Activated effector memory CD4-positive, alpha-beta T cell treated with Interleukin-2 at 50 U/mL for 16 hours (primary cell): ENCODE measurements around the gene TAGLN2.
A peak's percentile ranks its signal among the peaks of the same experiment; 100 is the strongest.

Experiments used
- DNase-seq: peaks from one replicate; pipeline ENCODE4 v3.0.0-alpha.2; 2020

The TAGLN2 gene

DNA sequence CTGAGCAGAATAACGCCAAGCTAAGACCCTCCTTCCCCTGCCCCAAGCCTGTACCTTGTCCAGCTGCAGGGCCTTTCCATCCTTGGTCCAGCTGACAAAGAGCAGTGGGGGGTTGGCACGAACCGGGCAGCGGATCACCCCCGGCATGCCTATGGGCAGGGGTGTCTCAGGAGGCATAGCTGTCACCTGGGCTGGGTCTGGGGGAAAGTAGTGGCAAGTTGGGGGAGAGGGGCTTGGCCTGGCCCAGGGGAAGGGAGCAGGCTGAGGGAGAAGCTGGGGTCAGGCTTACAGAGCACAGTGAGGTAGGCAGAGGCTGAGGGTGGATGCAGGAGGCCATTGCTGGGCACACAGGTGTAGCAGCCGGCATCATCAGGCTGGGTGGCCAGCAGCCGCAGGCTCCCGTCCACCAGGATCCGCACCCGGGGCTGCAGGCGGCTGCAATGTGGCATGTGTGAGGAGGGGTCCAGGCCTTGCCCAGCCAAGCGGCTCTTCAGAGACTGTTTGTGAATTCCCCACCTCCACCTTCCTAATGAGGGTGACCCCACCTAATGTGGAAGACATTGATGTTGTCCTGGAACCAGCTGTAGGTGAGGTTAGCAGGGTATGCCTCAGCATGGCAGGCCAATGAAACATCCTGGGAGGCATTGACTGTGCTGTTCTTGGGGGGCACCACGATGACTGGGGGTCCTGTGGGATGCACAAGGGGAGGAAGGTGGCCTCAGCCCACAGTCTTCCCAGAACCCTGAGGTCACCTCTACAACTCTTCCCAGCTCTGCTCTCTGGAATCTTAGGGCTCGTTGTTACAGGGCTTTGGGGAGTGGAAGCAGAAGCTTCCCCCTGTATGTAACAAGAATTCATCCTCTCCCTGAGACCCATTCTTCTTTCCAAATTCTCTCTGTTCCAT is 9.1 kb upstream of the TAGLN2 start:
- DNase-seq, result no peak

DNA sequence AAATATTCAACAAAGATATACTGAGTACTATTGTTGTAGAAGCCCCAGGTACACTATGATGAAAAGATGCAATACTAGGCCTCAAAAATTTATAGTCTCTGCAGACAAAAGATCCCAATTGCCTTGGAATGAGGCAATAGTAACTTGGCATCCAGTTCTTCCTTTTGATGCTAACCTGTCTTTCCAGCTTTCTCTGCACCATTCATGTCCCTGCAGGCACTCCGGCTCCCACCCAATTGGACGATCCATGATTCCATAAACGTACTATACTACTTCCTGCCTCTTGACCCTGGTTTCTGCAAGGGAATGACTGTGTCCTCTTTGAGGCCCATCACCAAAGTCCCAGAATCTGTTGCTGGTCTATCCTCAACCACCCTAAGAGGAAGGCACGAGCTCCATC is 8.0 kb upstream of the TAGLN2 start:
- no peak for DNase-seq

DNA sequence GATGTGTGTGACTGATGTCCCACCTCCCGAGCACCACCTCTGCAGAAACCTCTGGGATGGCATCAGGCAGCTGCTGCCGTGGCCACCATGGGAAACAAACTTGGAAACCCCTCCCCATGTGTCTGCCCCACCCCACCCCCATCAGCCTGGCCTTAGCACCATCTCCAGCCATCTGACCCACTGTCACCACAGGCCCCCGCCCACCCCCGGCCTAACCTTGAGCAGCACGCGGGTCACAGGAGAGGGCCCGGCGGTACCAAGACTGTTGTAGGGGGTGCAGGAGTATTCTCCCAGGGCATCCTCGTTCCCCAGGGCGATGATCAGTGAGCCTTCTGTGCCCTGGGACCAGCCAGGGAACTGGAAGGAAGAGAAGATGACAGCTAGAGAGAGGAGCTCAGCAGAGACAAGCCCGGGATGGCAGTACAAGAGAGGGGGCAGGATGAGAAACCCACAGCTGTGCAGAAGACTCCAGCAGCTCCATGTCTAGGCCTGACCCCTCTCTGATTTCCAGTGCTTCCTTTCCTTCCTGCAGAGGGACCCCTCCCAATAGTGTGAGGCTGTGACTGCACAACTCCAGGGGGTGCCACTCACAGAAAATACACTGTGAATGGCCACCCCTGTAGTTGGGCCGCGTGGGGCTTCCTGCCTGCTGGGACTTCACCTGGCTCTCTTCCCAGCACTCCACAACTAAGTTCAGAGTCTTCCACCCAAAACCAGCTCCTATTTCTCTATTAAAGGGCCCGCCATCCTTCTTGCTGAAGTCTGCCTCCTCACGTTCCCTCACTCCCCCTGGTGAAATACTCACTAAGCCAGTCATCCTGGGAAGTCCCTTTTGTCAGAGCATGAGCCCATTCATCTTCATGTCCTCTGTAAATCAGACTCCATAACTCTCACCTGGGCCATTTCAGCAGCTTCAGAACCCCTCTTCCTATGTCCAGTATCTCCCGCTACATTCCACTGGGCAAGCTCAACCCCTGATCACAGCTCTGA is 7.3 kb upstream of the TAGLN2 start:
- no peak for DNase-seq

DNA sequence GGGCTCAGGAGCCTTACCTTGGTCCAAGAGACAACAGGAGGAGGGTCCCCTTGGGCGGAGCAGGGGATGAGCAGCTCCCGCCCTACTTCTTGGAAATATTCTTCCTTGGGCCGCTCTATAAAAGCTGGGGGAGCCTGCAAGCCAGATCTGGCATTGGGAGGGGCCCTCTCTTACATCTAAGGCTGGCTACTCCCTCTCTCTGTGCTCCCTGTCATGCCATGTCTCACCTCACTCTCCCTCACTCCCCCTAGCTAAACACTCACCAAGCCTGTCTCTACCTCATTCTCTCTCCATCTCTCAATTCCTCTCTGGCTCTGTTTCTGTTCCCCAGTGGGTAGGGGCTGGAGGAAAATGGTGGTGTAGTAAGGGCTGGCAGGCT is 6.5 kb upstream of the TAGLN2 start:
- no peak for DNase-seq

DNA sequence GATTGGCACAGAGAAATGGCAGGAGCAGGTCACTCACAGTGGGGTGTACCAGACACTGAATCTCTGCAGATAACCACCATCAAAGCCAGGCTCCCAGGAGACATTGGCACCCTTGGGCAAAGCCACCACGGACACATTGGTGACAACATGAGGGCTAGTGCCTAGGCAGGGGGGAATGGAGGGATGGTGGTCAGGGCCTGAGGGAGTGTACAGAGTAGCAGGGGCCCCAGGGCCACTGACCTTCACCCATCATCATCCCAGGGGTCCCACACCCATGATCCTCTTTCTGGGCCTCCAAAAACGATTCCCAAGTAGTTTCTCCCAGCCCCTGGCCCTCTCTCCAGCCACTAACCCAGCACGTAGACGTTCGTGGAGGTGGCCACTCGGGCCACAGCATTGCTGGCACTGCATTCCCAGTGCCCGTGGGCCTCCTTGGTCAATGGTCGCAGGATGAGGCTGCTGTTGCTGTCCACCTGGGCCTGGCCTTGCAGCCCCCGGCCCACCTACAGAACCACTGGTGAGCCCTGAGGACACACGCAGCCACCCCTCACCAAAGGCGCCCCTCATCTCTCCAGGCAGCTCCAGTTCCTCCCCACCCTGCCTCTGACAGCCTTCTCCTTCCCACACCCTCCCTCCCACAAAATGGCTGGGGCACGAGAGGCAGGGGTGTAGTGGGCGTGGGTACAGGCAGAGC is 5.9 kb upstream of the TAGLN2 start:
- DNase-seq, result no peak

DNA sequence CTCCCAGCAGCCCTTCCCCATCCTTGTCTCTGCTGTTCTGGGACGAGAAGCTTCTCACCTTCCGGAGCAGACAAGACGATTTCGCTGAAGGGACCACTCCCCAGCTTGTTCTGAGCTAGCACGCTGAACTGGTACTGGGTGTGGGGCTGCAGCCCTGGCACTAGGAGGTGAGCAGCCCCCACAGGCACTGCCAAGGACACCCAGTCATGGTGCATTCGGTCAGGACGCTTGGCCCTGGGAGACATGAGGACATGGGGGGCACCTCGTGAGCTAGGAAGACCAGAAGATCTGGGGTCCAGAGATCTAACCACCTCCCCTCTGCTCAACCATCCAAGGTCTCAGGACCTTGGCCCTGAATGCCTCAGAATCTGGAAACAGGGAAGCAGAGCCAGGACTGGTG is 5.3 kb upstream of the TAGLN2 start:
- no peak for DNase-seq

DNA sequence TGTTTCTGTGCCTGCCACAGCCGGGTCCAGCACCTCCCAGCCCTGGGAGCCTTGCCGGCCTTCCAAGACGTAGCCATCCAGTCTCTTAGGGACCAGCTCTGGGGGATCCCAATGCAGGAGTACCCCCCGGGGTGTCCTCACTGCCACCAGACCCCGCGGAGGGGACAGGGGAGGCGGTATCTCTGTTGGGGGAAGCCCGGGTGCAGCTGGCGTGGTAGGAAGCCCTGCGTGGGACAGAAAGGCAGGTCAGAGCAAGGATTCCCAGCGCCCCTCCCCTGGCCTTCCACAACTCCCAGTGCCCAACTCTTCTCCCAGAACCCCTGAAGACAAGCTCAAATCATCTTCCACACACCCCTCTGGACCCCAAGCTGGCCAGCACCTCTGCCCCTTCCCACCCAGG is 4.9 kb upstream of the TAGLN2 start:
- no peak for DNase-seq

DNA sequence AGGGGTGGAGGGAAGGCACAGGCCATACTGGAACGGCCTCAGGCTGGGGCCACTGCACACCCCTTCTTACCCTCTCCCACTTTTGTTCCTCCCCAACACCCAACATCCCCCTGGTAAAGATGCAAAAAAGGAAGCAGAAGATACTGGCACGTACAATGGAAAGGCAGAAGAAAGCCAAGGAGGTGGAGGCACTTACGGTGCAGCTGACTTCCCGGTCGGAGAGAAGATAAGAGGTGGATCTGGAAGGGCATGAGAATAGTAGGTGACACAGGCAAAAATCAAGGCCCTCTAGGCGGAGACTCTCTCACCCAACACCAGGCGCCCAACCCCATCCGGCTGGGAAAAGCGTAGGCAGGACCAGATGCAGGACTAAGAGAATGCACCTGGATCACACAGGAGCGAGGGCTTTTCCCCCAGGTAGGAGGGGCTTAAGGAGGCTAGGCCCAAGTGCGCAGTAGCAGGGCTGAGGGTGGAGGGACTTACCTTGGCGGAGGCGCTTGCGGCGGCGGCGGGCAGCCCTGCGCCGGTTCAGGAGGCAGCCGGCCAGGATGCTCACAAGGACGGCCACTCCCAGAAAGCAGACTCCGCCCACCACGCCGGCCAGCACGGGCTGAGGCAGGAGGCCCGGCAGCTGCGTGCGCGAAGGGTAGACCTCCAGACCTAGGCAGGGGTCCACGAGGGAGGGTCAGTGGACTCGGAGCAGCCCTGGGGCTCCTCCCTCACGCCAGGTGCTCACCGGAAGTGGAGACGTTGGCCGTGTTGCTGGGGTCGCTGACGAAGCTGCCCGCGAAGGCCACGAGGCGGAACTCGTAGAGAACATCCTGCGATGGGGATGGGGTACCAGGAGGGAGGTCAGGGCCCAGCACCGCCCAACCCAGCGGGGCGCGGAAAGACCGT is 4.1 kb upstream of the TAGLN2 start:
- no peak for DNase-seq

DNA sequence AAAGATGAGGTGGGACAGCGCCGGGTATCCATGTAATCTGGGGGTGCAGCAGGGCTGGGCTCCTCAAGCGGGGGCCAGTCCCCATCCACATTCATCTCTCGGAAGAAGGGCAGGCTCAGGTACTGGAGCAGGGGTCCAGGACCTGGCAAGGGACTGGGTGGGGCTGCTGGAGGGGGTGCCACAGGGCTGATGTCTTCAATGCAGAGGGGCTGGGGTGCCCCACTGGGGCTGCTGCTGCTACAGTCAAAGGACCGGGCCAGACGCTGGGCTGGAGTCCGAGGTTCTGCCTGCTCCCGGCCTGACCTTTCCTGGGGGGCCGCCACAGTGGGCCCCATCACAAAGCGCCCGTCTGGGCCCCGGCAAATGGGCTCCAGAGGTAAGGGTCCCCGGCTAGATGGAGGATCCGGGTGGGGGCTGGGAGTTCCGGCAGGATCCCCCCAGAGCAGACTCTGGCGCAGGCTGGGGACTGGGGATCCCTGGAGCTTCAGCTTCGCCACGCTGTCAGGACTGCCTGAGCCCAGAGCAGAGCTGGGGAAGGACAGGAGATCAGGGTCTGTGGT is 3.3 kb upstream of the TAGLN2 start:
- no peak for DNase-seq

DNA sequence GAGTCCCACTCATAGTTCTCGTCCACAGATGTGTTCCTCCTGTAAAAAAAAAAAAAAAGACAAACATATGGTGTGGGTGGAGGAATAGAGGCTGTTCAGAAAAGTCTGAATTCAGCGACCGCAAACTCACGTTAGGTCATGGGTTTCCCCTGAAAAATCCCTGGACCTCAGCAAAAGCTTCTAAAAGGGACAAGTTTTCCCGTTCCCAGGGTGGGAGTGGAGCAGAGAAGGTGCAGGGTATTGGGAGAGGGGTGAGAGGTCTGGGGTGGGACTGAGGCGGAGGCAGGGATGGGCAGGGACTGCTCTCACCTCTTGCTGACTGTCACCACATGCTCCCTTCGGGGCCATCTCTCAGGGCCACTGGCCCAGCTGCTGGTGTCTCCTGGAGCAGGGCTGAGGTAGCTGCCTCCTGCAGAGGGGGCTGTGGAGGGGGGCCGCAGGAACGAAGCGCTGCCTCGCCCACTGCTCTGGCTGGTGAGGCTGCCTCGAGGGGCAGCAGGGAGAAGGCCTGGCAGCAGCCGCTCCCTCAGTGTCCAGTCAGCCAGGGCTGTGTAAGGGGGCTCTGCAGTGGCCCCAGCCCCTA is 2.6 kb upstream of the TAGLN2 start:
- no peak for DNase-seq

DNA sequence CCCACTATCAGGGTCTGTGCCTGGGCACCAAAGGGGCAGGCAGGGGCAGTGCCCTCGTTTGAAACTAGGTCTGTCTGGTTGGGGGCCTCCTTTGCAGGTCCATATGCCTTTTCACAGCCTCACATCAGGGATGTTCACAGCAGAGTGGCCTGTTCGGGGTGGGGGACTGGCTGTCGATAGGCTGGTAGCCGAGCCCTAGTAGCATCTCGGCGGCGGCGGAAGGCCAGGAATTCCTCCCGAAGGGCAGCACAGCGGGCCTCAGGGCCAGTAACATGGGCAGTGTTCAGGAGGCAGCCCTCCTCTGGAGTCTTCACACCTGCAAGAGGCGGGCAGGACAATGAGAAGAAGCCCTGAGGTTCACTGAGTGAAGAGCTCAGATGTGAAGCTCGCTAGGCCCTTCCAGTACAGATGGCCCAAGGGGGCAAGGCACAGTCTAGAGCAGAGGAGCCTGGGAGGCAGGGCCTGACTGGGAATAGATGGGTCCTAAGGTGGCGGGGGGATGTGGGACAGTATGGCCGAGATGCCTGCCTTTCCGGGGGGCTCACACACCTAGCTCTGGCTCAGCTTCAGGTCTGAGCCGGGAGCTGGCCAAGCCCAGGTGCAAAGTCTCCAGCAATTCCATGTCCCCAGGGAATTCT is 2.0 kb upstream of the TAGLN2 start:
- DNase-seq, result no peak

DNA sequence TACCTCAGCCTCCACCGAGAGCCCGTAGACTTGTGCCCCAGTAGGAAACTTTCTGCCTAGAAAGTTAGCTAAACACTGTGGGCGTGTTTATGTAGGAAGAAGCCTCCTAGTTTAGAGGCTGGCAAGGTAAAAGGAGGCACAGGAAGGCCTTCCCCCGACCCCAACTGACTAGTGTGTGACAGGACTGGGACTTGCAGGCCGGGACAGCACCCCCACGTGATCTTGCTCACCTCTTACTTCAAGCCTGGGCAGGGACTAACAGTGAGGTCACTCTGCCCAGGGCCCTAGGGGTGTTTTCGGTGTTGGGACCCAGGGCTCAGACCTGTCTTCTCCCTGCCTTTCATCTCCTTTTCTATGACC is 392 bp upstream of the TAGLN2 start:
- no peak for DNase-seq

DNA sequence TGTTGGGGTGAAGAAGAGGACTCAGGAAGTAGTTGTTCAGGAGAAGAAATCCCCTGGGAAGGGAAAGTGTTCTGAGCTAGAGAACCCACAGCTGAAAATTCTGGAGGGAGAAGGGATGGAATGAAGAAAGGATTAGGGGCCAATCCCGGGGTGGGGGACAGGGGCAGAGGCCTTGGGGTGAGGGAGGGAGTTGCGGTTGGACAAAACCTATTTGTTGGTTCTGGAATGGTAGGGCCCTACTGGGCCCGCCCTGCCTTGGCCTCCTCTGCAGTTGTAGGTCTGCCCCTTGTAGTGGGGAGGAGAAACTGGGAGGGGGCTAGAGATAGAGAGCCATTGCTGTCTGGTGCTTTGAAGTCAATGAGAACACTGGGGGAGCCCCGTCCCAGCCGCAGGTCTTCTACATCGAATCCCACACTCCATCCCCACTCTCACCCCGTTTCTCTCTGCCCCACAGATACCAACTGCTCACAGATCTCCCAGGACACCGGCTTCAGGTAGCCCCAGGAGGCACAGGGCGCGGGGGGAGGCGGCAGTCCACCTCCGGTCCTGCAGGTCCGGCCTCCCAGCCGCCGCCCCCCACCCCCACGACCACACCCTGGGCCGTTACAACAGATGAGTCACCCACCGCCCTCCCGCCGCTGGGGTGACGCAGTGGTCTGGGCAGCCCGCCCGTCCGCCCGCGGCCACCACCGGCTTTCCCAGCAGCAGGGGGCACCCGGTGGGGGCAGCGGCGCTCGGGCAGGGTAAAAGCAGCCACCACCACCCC is 1.1 kb downstream of the TAGLN2 start:
- peak; percentile 44 for DNase-seq

DNA sequence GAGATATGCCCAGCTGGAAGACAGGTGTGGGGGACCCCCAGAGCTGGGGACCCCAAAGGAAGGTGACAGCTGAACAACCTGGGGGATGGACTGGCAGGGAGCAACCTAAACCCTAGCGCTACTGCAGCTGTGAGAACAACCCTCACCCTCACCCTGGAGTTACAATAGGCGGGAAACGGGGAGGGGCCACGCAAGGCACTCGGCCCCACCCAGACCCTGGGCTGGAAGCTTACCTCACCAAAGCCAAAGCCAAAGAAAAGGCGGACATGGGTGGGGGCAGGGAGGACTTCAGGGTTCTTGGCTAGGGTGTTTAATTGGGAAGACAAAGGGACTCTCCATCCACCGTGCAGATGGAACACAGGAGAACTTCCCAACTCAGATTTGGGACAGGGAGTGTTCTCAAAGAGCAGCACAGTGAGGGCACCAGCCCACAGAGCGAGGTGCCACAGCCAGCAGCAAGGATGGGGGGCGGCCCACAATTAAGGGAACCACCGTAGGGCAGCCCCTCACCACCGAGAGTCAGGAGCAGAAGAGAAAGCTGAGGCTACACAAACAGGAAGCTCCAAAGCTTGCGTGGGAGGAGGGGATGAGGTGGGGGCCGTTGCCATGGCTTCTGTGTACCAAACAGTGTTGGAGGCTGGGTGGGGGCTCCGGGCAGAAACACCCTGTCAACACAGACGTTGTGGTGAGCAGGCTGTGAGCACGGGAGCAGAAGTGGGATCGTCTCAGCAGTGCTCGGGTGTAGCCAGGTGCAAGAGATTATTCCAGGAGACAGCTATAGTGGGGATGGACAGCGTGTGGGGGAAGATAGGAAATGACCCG is 1.9 kb downstream of the TAGLN2 start:
- peak; percentile 77 for DNase-seq

DNA sequence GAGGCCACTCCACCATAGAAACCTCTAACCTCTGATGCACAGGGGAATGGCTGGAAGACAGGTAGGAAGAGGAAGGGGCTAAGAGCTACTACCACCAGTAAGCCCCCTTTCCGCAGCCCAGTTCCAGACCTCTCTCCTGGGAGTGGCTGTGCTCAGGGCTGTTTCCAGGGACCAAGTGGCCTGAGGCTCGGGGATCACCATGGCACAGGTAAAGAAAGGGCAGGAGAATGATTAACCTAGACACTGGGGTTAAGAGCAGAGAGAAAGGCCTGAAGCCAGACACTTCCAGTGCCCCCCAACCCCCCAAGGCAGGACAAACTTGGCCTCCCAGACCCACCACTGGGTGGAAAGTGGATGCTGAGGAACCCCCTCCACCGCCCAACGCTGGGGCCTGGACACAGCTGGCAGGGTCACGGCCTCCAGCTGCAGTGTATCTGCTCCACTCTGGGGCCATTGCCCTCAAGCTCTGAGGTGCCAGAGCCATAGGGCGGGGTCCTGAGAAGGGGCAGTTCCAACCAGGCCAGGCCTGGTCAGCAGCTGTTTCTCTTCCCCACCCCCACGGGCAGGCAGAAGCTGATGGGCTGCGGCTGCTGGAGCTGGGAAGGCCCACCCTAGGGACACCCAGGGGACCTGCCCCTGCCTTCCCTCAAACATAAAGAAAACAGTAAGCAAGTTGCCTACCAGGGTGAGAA is 2.6 kb downstream of the TAGLN2 start:
- no peak for DNase-seq

DNA sequence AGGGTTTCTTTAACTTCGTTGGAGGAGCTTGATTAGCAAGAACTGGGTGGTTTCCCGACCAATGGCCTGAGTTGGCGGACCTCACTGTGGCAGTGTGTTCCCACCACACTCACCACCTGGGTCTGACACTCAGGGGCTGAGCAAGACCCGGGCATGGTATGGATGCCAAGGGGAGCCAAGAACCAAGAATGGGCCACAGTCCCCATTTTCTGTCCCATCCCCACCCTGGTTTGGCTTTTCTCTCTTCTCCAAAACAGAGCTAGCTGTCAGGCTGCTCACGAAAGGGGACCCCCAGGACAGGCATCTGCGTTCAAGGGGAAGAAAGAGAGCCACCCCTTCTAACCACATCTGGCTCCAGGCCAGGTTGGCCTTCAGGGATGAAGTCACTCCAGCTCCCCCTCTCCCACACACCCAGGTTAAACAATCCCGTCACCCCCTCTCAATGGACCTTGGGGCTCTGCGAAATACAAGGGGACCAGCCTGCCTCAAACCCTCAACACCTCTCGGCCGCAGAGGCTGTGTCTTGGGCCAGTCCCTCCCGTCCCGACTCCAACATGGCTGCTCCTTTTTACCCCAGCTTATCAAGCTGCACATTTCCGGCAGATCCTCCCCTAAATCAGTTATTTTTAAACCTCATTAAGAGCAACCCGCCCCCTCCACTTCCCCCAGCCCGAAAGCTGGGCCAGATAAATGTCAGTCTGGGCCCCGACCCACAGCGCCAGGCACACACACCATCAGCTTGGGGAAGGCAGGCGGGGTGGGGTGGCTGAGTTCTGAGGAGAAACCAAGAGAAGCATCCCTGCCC is 3.4 kb downstream of the TAGLN2 start:
- DNase-seq, result no peak

DNA sequence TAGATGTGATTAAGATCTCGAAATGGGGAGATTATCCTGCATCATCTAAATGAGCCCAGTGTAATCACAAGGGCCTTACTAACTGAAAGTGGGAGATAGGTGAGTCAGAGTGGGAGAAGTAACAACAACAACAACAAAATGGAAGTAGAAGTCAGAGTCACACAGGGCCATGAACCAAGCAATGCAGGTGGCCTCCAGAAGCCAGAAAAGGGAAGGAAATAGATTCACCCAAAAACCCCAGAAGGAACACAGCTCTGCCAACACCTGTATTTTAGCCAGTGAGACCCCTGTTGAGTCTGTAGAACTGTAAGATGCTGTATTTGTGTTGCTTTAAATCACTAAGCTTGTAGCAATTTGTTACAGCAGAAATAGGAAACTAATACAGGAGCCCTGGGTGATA is 4.1 kb downstream of the TAGLN2 start:
- DNase-seq, result no peak

DNA sequence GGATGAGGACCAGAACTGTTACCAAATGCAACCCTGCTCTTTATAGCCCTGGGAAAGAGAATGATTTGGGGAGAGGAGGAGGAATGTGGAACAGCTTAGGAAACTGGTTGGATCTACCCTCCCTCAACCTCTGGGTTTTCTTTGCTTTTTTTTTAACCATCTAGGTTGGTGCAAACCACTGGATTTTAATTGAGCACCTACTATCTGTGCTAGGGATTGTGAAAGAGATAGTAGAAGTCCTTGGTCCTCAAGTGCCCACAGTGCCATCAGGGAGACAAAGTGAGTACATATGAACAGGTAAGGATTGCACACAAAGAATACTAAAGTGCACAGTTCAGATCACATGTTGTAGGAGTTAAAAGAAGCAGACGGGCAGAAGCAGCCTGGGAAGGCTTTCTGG is 4.7 kb downstream of the TAGLN2 start:
- DNase-seq, result no peak
